Right lobe of liver (tissue), 6 donors: ENCODE results near the gene PCSK6. TPM values are rescaled to one million over a fixed set of nuclear protein-coding genes. Genes with fewer than 3 reads are reported as not detected.
A peak's percentile ranks its signal among the peaks of the same experiment; 100 is the strongest.

Experiments
- ATAC-seq, 4 donors: fragments of 200-7000 bp; cut with Tn5 transposase; one replicate each; pipeline ENCODE4 v1.9.1; 2020; ENCODE audit warnings: mild to moderate bottlenecking in 4 of 4, moderate library complexity in 4 of 4
- DNase-seq, 3 donors: peaks; one replicate each; pipeline ENCODE4 v3.0.0-alpha.2; 2020
- H3K27ac ChIP-seq, 3 donors: fragments of 200-600 bp; one replicate each; pipeline ENCODE4 v1.8.0; 2022
- H3K27me3 ChIP-seq, 2 donors: fragments of 200-600 bp; one replicate each; pipeline ENCODE4 v1.8.0; 2022
- H3K36me3 ChIP-seq, 4 donors: fragments of 200-600 bp; sonication (generic) in 1 of 4; one replicate each; pipeline versions ENCODE4 v1.5.1 to v1.8.0; 2017 to 2022; ENCODE audit warnings: control low read depth in 1 of 4
- H3K4me1 ChIP-seq, 4 donors: fragments of 200-600 bp; sonication (generic) in 1 of 4; one replicate each; pipeline versions ENCODE4 v1.5.1 to v1.8.0; 2017 to 2022; ENCODE audit warnings: control low read depth in 1 of 4
- H3K4me3 ChIP-seq, 3 donors: fragments of 200-600 bp; one replicate each; pipeline ENCODE4 v1.8.0; 2022
- H3K9me3 ChIP-seq, 4 donors: fragments of 200-600 bp; sonication (generic) in 1 of 4; one replicate each; pipeline versions ENCODE4 v1.5.1 to v1.8.0; 2017 to 2022; ENCODE audit warnings: control low read depth in 1 of 4
- POLR2A ChIP-seq: fragments of 450-650 bp; IDR thresholded peaks from one replicate; pipeline ENCODE4 v1.6.1; 2017; ENCODE audit warnings: antibody characterized with exemption, mild to moderate bottlenecking
- WGBS: methylation state at CpG from one replicate; pipeline ENCODE4 v1.1.6; 2018; ENCODE audit warnings: low coverage, low lambda C conversion rate; ENCODE audit not compliant: insufficient coverage; ENCODE audit errors: missing lambda C conversion rate; 5-methylcytosine and 5-hydroxymethylcytosine counted together
- intact Hi-C, 2 donors: fragments of 100-400 bp; cut with DNase I; formaldehyde crosslinking; loops; one replicate each; pipeline versions ENCODE4 v1.11.2 to v1.14.1; 2022
- total RNA-seq, 6 experiments: library from RNA; depleted of rRNA in 2 of 6; stranded (reverse); fragments of >200 nt in 2 of 6; fragmentation: NEBNext Ultra II Directional in 3 of 6; extraction: Animal tissue kit (Norgen Biotek cat#: 25700) in 3 of 6; gene quantifications; one replicate each; pipeline versions ENCODE4 v1.1.0 to v1.2.4, GENCODE V29; 2016 to 2023
- TF ChIP-seq, protein P1 (sequence below), 4 donors: fragments of 200-600 bp in 3 of 4; fragments of 450-650 bp in 1 of 4; IDR thresholded peaks; one replicate each; pipeline versions ENCODE4 v1.5.1 to v1.8.0; 2016 to 2022; ENCODE audit warnings: antibody characterized with exemption in 4 of 4, mild to moderate bottlenecking in 2 of 4
- donor health status: DM: no; HTN: yes; CAD: no.
- donor health status: DM: no; HTN: no; CAD: no.
- donor health status: DM: no; HTN: no; CAD: no.
- donor health status: DM: no; HTN: yes; CAD: no.
- donor health status: DM: no; HTN: yes; CAD: no.

Gene PCSK6
- total RNA-seq, 6 experiments from 2014 or later, result 165 to 218 (median 207) TPM

DNA sequence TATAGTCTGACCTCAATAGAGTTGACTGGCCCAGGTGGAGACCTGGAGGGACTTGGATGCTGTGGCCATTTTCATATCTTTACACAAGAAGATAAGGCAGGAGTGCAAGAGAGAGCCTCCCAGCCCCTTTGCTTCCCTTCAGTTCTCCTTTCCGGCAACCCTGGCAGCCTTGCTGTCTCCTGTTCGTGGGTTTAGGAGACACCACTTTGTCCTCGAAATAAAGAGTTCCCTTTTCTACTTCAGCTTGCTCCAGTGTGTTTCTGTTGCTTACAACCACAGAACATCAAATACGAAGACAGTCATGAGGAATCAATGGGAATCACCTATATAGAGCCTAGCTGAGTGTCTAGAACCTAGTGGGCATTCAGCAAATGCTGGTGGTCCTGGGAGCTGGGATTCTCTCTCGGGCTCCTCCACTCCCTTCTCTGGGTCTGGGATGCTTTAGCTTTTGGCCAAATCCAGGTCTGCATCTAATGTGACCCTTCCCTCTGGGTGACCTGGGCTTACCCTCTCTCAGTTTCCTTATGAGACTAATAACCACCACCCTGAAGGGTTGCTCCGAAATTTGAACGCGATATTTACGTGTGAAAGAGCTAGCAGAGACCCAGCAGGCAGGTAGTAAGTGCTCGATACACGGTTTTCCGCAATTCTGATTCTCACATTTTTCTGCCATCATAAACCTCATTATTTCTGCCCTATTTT is 44.5 kb downstream of the PCSK6 start:
- ATAC-seq (no peak), DNase-seq (no peak)
- no peak overlapping the region for H3K4me3 ChIP-seq
- peaks cover 0 to 9% (median 2%) of the 10 kb centered on the region in 4 donors for H3K36me3 ChIP-seq
- 82% methylated on average over 11 of the region's 12 CpGs for WGBS
- no peaks in the 10 kb centered on the region for H3K9me3 ChIP-seq
- peak overlapping the region; percentile 93 to 98 (median 97) for H3K27ac ChIP-seq
- no peaks in the 10 kb centered on the region for H3K27me3 ChIP-seq
- intact Hi-C loops, result loop anchor here in 1 of 2 donors (10.0 kb wide), 1 partner anchor 170 kb away; no protein-coding TSS in a partner anchor
- peaks cover 0 to 84% (median 38%) of the 10 kb centered on the region in 4 donors for H3K4me1 ChIP-seq
- TF ChIP-seq, protein P1, sequence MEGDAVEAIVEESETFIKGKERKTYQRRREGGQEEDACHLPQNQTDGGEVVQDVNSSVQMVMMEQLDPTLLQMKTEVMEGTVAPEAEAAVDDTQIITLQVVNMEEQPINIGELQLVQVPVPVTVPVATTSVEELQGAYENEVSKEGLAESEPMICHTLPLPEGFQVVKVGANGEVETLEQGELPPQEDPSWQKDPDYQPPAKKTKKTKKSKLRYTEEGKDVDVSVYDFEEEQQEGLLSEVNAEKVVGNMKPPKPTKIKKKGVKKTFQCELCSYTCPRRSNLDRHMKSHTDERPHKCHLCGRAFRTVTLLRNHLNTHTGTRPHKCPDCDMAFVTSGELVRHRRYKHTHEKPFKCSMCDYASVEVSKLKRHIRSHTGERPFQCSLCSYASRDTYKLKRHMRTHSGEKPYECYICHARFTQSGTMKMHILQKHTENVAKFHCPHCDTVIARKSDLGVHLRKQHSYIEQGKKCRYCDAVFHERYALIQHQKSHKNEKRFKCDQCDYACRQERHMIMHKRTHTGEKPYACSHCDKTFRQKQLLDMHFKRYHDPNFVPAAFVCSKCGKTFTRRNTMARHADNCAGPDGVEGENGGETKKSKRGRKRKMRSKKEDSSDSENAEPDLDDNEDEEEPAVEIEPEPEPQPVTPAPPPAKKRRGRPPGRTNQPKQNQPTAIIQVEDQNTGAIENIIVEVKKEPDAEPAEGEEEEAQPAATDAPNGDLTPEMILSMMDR (IDR thresholded peaks at IDR 0.05), result no peak
- no peak for TF ChIP-seq POLR2A

DNA sequence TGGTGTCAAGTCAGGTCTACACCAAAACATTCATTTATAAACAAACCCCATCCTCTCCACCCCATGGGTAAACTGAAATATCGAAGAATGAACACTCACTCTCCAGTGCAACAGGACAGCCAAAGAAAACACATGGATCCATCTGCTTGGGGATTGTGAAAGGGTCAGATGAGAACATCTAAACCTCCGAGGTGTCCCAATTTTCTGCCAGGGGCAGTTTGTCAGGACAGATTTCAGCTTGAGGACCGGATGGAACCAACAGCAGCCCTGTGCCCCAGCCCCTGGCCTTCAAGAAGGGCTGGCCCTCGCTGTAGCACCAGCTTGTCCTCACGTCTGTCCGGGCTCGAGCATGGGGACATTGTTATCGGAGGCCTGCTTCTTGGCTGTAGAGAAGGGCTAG is 45.5 kb downstream of the PCSK6 start:
- H3K36me3 ChIP-seq, result peaks cover 0 to 6% (median 0%) of the 10 kb centered on the region in 4 donors
- H3K4me3 ChIP-seq, result no peak overlapping the region
- peaks cover 0 to 90% (median 42%) of the 10 kb centered on the region in 4 donors for H3K4me1 ChIP-seq
- H3K27ac ChIP-seq, result peak overlapping the region; percentile 93 to 98 (median 97)
- 35% methylated on average over 8 of the region's 8 CpGs for WGBS
- TF ChIP-seq, protein P1 (IDR thresholded peaks at IDR 0.05), result no peak
- TF ChIP-seq POLR2A, result peak; percentile 25
- intact Hi-C loops, result loop anchor here in 1 of 2 donors (10.0 kb wide), 1 partner anchor 171 kb away; no protein-coding TSS in a partner anchor
- DNase-seq (peak in 2 of 3 donors; percentile 78 to 80), ATAC-seq (peak; percentile 0 to 28 (median 20))
- no peaks in the 10 kb centered on the region for H3K27me3 ChIP-seq
- H3K9me3 ChIP-seq, result no peaks in the 10 kb centered on the region

DNA sequence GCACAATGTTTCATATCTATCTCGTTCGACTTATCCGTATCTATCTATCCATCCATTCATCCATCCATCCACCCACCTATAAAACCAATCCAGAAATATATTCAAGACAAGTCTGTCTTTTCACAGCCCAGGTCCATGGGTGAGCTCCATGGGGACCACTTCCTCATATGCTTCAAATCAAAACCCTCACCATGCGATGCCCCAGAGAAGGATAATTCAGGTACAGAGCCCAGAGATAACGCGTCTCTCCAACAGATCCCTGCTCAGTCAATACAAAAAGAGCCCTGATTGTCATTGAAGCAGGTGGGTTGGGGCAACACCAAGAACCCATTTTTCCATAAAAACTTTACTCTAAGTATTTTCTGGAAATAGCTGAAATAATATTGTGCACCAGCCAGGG is 47.2 kb downstream of the PCSK6 start:
- intact Hi-C loops, result loop anchor here in 1 of 2 donors (10.0 kb wide), 1 partner anchor 173 kb away; no protein-coding TSS in a partner anchor
- DNase-seq (no peak), ATAC-seq (no peak)
- WGBS, result 95% methylated on average over 6 of the region's 6 CpGs
- TF ChIP-seq, protein P1 (IDR thresholded peaks at IDR 0.05), result no peak
- TF ChIP-seq POLR2A, result no peak
- H3K9me3 ChIP-seq, result no peaks in the 10 kb centered on the region
- peaks cover 2 to 92% (median 45%) of the 10 kb centered on the region in 4 donors for H3K4me1 ChIP-seq
- peak overlapping the region; percentile 93 to 98 (median 96) for H3K27ac ChIP-seq
- H3K4me3 ChIP-seq, result no peak overlapping the region
- H3K27me3 ChIP-seq, result no peaks in the 10 kb centered on the region
- H3K36me3 ChIP-seq, result peaks cover 0 to 4% (median 0%) of the 10 kb centered on the region in 4 donors

DNA sequence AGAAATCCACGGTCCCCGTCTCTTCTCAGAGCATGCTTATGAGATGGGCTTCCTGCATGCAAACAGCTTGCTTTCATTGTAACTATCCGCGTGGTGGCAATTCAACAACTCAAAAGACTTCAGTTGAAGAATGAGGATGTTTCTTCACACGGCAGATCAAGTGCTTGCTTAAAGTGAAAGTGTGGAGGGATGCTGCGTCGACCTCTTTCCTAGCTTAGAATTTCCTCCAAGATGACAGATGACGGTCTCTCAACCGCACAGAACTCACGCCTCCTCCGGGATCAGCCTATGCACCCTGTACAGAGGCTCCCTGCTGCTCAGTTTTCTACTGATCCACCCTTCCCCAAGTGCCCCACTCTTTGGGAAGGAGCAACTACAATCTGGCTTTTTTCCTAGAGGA is 47.8 kb downstream of the PCSK6 start:
- Histone ChIP-seq H3K36me3 (peaks cover 0 to 4% (median 0%) of the 10 kb centered on the region in 4 donors), H3K27ac (peak overlapping the region; percentile 93 to 98 (median 96)), H3K4me3 (no peak overlapping the region), H3K27me3 (no peaks in the 10 kb centered on the region), H3K4me1 (peaks cover 2 to 88% (median 43%) of the 10 kb centered on the region in 4 donors), H3K9me3 (no peaks in the 10 kb centered on the region)
- 64% methylated on average over 7 of the region's 11 CpGs for WGBS
- no peak for DNase-seq
- ATAC-seq, result no peak
- TF ChIP-seq POLR2A, result no peak
- TF ChIP-seq, protein P1 (IDR thresholded peaks at IDR 0.05), result no peak
- intact Hi-C loops, result loop anchor here in 1 of 2 donors (10.0 kb wide), 1 partner anchor 173 kb away; no protein-coding TSS in a partner anchor
